ENCODE results near the gene PCSK1N.

GRCh38 chrX:48790477-48790876, 44.9 kb downstream of the PCSK1N start:
- TF ChIP-seq POLR2A (IDR thresholded peaks at IDR 0.05): no peak
- TF ChIP-seq CTCF (IDR thresholded peaks at IDR 0.05): no peak

All from thyroid gland (tissue), 4 donors.